GM12891 (cell line): ENCODE measurements around the gene NDST1.

Source experiments
- POLR2A ChIP-seq: IDR thresholded peaks from 2 replicates; pipeline ENCODE4 v1.6.1; 2011; ENCODE audit warnings: low read depth, low read length, control low read depth
- POLR2AphosphoS5 ChIP-seq: IDR thresholded peaks from 2 replicates; pipeline ENCODE4 v1.6.1; 2011; ENCODE audit warnings: low read depth, low read length, control low read depth
- TAF1 ChIP-seq: IDR thresholded peaks from 2 replicates; pipeline ENCODE4 v1.6.1; 2011; ENCODE audit warnings: low read depth, low read length, control low read depth

DNA sequence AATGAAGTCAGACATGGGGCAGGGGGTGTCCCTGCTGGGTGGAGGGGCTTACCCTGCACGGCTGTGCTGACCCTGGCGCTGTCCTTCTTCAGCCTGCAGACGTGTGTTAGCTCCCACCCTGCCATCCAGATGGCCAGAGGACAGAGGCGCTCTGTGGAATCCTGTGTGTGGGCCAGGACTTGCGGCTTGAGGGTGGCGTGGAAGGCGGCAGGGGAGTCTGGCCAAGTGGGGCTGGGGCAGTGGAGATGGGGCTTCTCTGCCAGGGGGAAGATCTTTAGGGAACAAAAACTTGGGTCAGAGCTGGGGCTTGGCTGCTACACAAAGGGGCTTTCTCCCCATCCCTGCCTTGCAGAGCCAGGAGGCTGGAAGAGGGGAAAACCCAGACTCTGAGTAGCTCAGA lies 86.1 kb downstream of the NDST1 start:
- no peak for TF ChIP-seq POLR2A
- TF ChIP-seq TAF1: no peak
- no peak for TF ChIP-seq POLR2AphosphoS5
